K562 (cell line): ENCODE measurements around the gene RHBDF2. TPM values are rescaled to one million over a fixed set of nuclear protein-coding genes. Genes with fewer than 3 reads are reported as not detected.

ENCODE experiments used
- E2F6 ChIP-seq, 2 experiments: IDR thresholded peaks; 2 replicates each; pipeline ENCODE4 v1.6.1; 2011; ENCODE audit warnings: borderline replicate concordance in 1 of 2, control low read depth in 1 of 2, low read depth in 1 of 2, low read length in 1 of 2, mild to moderate bottlenecking in 1 of 2, mixed read lengths in 1 of 2, moderate library complexity in 1 of 2; ENCODE audit not compliant: insufficient read depth in 1 of 2, insufficient read length in 1 of 2, poor library complexity in 1 of 2, severe bottlenecking in 1 of 2; ENCODE audit errors: extremely low read depth in 1 of 2
- EGR1 ChIP-seq: fragments of 450-650 bp; conservative IDR thresholded peaks from 2 replicates; pipeline ENCODE4 v1.6.1; 2017; ENCODE audit warnings: mild to moderate bottlenecking
- HOMEZ ChIP-seq: fragments of 250-450 bp; sonication (Bioruptor Pico); IDR thresholded peaks from 2 replicates; pipeline ENCODE4 v1.4.0; 2020; ENCODE audit warnings: mild to moderate bottlenecking, moderate library complexity
- ILF3 ChIP-seq: fragments of 450-650 bp; IDR thresholded peaks from 2 replicates; pipeline ENCODE4 v1.6.1; 2018; ENCODE audit warnings: antibody characterized with exemption, mild to moderate bottlenecking, moderate library complexity, borderline replicate concordance
- NCOA4 ChIP-seq: fragments of 450-650 bp; IDR thresholded peaks from 2 replicates; pipeline ENCODE4 v1.6.1; 2018; ENCODE audit warnings: mild to moderate bottlenecking; ENCODE audit not compliant: partially characterized antibody
- PATZ1 ChIP-seq: fragments of 250-450 bp; sonication (Bioruptor Pico); IDR thresholded peaks from 2 replicates; pipeline ENCODE4 v1.5.0; 2020; ENCODE audit warnings: mild to moderate bottlenecking, borderline replicate concordance
- PCBP1 ChIP-seq: fragments of 200-400 bp; formaldehyde crosslinking; IDR thresholded peaks from 2 replicates; pipeline ENCODE4 v1.6.1; 2018; ENCODE audit warnings: mild to moderate bottlenecking, low read depth, low read length; ENCODE audit not compliant: poor library complexity, severe bottlenecking
- PHF8 ChIP-seq: fragments of 200-600 bp; sonication (generic); IDR thresholded peaks from 2 replicates; pipeline ENCODE4 v1.6.1; 2012; ENCODE audit warnings: mixed run types, mild to moderate bottlenecking, inconsistent platforms, low read length, moderate library complexity, borderline replicate concordance
- PYGO2 ChIP-seq: fragments of 450-650 bp; IDR thresholded peaks from 2 replicates; pipeline ENCODE4 v1.6.1; 2016; ENCODE audit warnings: mild to moderate bottlenecking, missing genetic modification characterization, moderate library complexity, missing compliant biosample characterization
- SMARCE1 ChIP-seq: fragments of 450-650 bp; IDR thresholded peaks from 2 replicates; pipeline ENCODE4 v1.7.1; 2016; ENCODE audit warnings: mild to moderate bottlenecking
- TBL1XR1 ChIP-seq, 2 experiments: IDR thresholded peaks; 2 replicates each; pipeline ENCODE4 v1.6.1; 2012; ENCODE audit warnings: improper control_type of control experiment in 2 of 2, low read length in 2 of 2, mild to moderate bottlenecking in 1 of 2
- USF1 ChIP-seq: sonication (generic); formaldehyde crosslinking; IDR thresholded peaks from 2 replicates; pipeline ENCODE4 v1.9.0; 2022; ENCODE audit warnings: mild to moderate bottlenecking, missing genetic modification reagents
- ZNF124 ChIP-seq: sonication (generic); formaldehyde crosslinking; IDR thresholded peaks from 2 replicates; pipeline ENCODE4 v1.8.1; 2022; ENCODE audit warnings: missing genetic modification reagents
- ZNF277 ChIP-seq: fragments of 250-450 bp; sonication (Bioruptor Pico); IDR thresholded peaks from 2 replicates; pipeline ENCODE4 v1.8.0; 2022; ENCODE audit warnings: inconsistent platforms, mild to moderate bottlenecking, moderate library complexity, borderline replicate concordance
- ZNF384 ChIP-seq: IDR thresholded peaks from 2 replicates; pipeline ENCODE4 v1.6.1; 2012; ENCODE audit warnings: low read depth, low read length, improper control_type of control experiment
- ZNF408 ChIP-seq: fragments of 250-450 bp; sonication (Bioruptor Pico); IDR thresholded peaks from 2 replicates; pipeline ENCODE4 v1.4.0; 2020; ENCODE audit warnings: low read depth, mild to moderate bottlenecking, moderate library complexity
- polyA plus RNA-seq, 8 experiments: library from polyadenylated mRNA; depleted of rRNA in 4 of 8; stranded (reverse) in 5 of 8; unstranded in 3 of 8; fragments of >200 nt; fragmentation: Nextera tagmentation in 2 of 8; fragmentation: Illumina TruSeq in 1 of 8; extraction: Ambion mirVana in 2 of 8; extraction: Trizol in 1 of 8; gene quantifications; 2 replicates each; pipeline versions ENCODE4 v1.2.1 to v1.2.3, GENCODE V29; 2011 to 2014; ENCODE audit warnings: inconsistent platforms in 1 of 8, missing spikeins in 1 of 8
- total RNA-seq, 7 experiments: library from RNA; depleted of rRNA in 6 of 7; stranded (reverse); fragments of >200 nt in 6 of 7; fragmentation: Illumina TruSeq in 2 of 7; extraction: Trizol in 2 of 7; gene quantifications; 2 replicates each; pipeline versions ENCODE4 v1.2.1 to v1.2.3, GENCODE V29; 2011 to 2021; ENCODE audit warnings: low replicate concordance in 1 of 7

The RHBDF2 gene
- total and polyA plus RNA-seq, 9 of the 15 experiments (the other 6 are each of a cell fraction or from before 2014, with no cell fraction given): 0.04 to 2.8 (median 1.1) TPM

- TF ChIP-seq E2F6 (IDR thresholded peaks at IDR 0.05; ENCODE audit: borderline replicate concordance in 1 of 2, extremely low read depth in 1 of 2, insufficient read depth in 1 of 2, insufficient read length in 1 of 2, low read depth in 1 of 2, low read length in 1 of 2, poor library complexity in 1 of 2, severe bottlenecking in 1 of 2) (peak; percentile 78 to 85), ZNF408 (CRISPR knock-in tag) (no peak), ZNF124 (no peak), ZNF277 (CRISPR knock-in tag) (no peak), PCBP1 (no peak), EGR1 (peak; percentile 70), PATZ1 (CRISPR knock-in tag) (no peak), TBL1XR1 (IDR thresholded peaks at IDR 0.05; ENCODE audit: low read length in 2 of 2) (no peak), ZNF384 (no peak), ILF3 (no peak), SMARCE1 (0 out of 2 replicates have a peak, but pooled peaks have one; percentile 14), PYGO2 (tag) (no peak), USF1 (CRISPR knock-in tag) (0 out of 2 replicates have a peak, but pooled peaks have one; percentile 31), PHF8 (peak; percentile 45; the same call in 1 of the 2 replicates), NCOA4 (no peak), HOMEZ (CRISPR knock-in tag) (no peak)
Measured at GRCh38 chr17:76540381-76541300, 39.4 kb upstream of the RHBDF2 start (continued).
